Endothelial cell of umbilical vein (primary cell): ENCODE data around the gene RALA. TPM values are rescaled to one million over a fixed set of nuclear protein-coding genes. Genes with fewer than 3 reads are reported as not detected.

Experiments used
- BruUV-seq: library from RNA; stranded (reverse); fragments of 400-500 nt; replicated peaks from 2 replicates; lab custom pipeline; 2021; lab: Mats Ljungman, UMichigan
- CTCF ChIA-PET: fragments of 300-600, 350-600 bp; sonication (Branson Sonifier 250); formaldehyde crosslinking; loops from one replicate; lab custom pipeline; 2021; ENCODE audit warnings: antibody characterized with exemption, inconsistent platforms; lab: Charles Lee
- POLR2A ChIA-PET: fragments of 300-600, 350-600 bp; sonication (Branson Sonifier 250); formaldehyde crosslinking; loops from one replicate; lab custom pipeline; 2021; ENCODE audit warnings: antibody characterized with exemption, inconsistent platforms; lab: Charles Lee
- DNase-seq: peaks from one replicate; pipeline ENCODE4 v3.0.0-alpha.2; 2011; ENCODE audit warnings: low read depth, low spot score
- FAIRE-seq: peaks from 2 replicates; lab custom pipeline; 2011; peaks lifted over from hg19 to GRCh38; lab: Jason Lieb, UNC
- H2AFZ ChIP-seq: 2 replicates; pipeline ENCODE4 v1.6.0; 2012; ENCODE audit warnings: low read depth, low read length, control low read depth, inconsistent platforms
- H3K27ac ChIP-seq: 2 replicates; pipeline ENCODE4 v1.5.1; 2011; ENCODE audit warnings: low read depth, mild to moderate bottlenecking, control low read depth, low read length, moderate library complexity; ENCODE audit not compliant: insufficient read depth
- H3K27me3 ChIP-seq, 2 experiments: 2 replicates each; pipeline versions ENCODE4 v1.6.0 to v1.6.1; 2011; ENCODE audit warnings: low read length in 2 of 2, mixed read lengths in 1 of 2; ENCODE audit not compliant: control insufficient read depth in 2 of 2, insufficient read depth in 2 of 2
- H3K36me3 ChIP-seq, 2 experiments: 2 replicates in 1 of 2; 3 replicates in 1 of 2; pipeline ENCODE4 v1.5.1; 2011; ENCODE audit warnings: low read length in 2 of 2, mild to moderate bottlenecking in 1 of 2, moderate library complexity in 1 of 2; ENCODE audit not compliant: control insufficient read depth in 2 of 2, insufficient read depth in 2 of 2; ENCODE audit errors: extremely low read depth in 1 of 2
- H3K4me1 ChIP-seq: 3 replicates; pipeline ENCODE4 v1.5.1; 2011; ENCODE audit warnings: mild to moderate bottlenecking, low read length; ENCODE audit not compliant: control insufficient read depth, insufficient read depth; ENCODE audit errors: extremely low read depth
- H3K4me2 ChIP-seq: 2 replicates; pipeline ENCODE4 v1.6.1; 2011; ENCODE audit warnings: low read length, control low read depth, mixed read lengths; ENCODE audit not compliant: insufficient read depth
- H3K4me3 ChIP-seq, 3 experiments: fragments of 200-600 bp in 1 of 3; sonication (generic), shearing (Covaris generic) in 1 of 3; replicated peaks in 1 of 3; 2 replicates each; pipeline ENCODE4 v1.5.1; 2011 to 2016; ENCODE audit warnings: control low read depth in 3 of 3, low read length in 3 of 3, mild to moderate bottlenecking in 2 of 3, inconsistent platforms in 1 of 3, low read depth in 1 of 3, moderate library complexity in 1 of 3; ENCODE audit not compliant: insufficient read depth in 1 of 3
- H3K79me2 ChIP-seq: 2 replicates; pipeline ENCODE4 v1.6.0; 2012; ENCODE audit warnings: low read length, inconsistent platforms; ENCODE audit not compliant: control insufficient read depth, insufficient read depth
- H3K9ac ChIP-seq: replicated peaks from 2 replicates; pipeline ENCODE3; 2011; ENCODE audit warnings: low read length, control low read depth; ENCODE audit not compliant: insufficient read depth; ENCODE audit errors: extremely low read depth
- H3K9me1 ChIP-seq: replicated peaks from 3 replicates; pipeline ENCODE4 v1.6.0; 2011; ENCODE audit warnings: mild to moderate bottlenecking, low read length; ENCODE audit not compliant: control insufficient read depth, insufficient read depth; ENCODE audit errors: extremely low read depth
- H3K9me3 ChIP-seq: replicated peaks from 2 replicates; pipeline ENCODE4 v1.5.1; 2012; ENCODE audit warnings: low read length, inconsistent platforms; ENCODE audit not compliant: control insufficient read depth, insufficient read depth
- H4K20me1 ChIP-seq: replicated peaks from 2 replicates; pipeline ENCODE3; 2011; ENCODE audit warnings: mild to moderate bottlenecking, low read length; ENCODE audit not compliant: control insufficient read depth, insufficient read depth; ENCODE audit errors: extremely low read depth
- CTCF ChIP-seq, 2 donors: IDR thresholded peaks; 1 replicate in 1 of 2; 2 replicates in 1 of 2; pipeline ENCODE4 v1.5.1; 2011; ENCODE audit warnings: low read length in 2 of 2, mild to moderate bottlenecking in 2 of 2, moderate library complexity in 2 of 2, control low read depth in 1 of 2, inconsistent platforms in 1 of 2, low read depth in 1 of 2; ENCODE audit not compliant: insufficient read depth in 1 of 2; ENCODE audit errors: extremely low read depth in 1 of 2
- FOS ChIP-seq: IDR thresholded peaks from 2 replicates; pipeline ENCODE4 v1.6.1; 2011; ENCODE audit warnings: mild to moderate bottlenecking, low read length, moderate library complexity, borderline replicate concordance; ENCODE audit not compliant: insufficient read depth
- GATA2 ChIP-seq: IDR thresholded peaks from 2 replicates; pipeline ENCODE4 v1.7.0; 2011; ENCODE audit warnings: low read depth, mild to moderate bottlenecking, moderate library complexity, mixed read lengths, low read length; ENCODE audit not compliant: insufficient read length, insufficient read depth
- MYC ChIP-seq: IDR thresholded peaks from one replicate; pipeline ENCODE4 v1.6.1; 2011; ENCODE audit warnings: mild to moderate bottlenecking, low read depth, low read length
- POLR2A ChIP-seq: IDR thresholded peaks from 2 replicates; pipeline ENCODE4 v1.6.1; 2012; ENCODE audit warnings: low read depth, mild to moderate bottlenecking, control low read depth, low read length
- POLR2AphosphoS5 ChIP-seq: IDR thresholded peaks from 2 replicates; pipeline ENCODE4 v1.6.1; 2012; ENCODE audit warnings: low read depth, mild to moderate bottlenecking, control low read depth, low read length, moderate library complexity; ENCODE audit not compliant: insufficient read depth
- dilution Hi-C: fragments of 300-500 bp; cut with MboI; formaldehyde crosslinking; loops from one replicate; pipeline ENCODE4 v1.15.0; 2019; ENCODE audit warnings: low sequenced_read_pairs; ENCODE audit not compliant: extremely low pct_ligation_motif_present
- intact Hi-C: fragments of 100-400 bp; cut with micrococcal nuclease; formaldehyde crosslinking; loops from one replicate; pipeline ENCODE4 v1.10.0; 2022
- polyA plus RNA-seq, 4 experiments: library from polyadenylated mRNA; depleted of rRNA in 3 of 4; stranded (reverse) in 3 of 4; unstranded in 1 of 4; fragments of >200 nt; gene quantifications; 2 replicates each; pipeline versions ENCODE4 v1.2.1 to v1.2.3, GENCODE V29; 2011 to 2012; ENCODE audit warnings: missing spikeins in 1 of 4
- total RNA-seq: library from RNA; stranded (reverse); gene quantifications from 2 replicates; pipeline ENCODE4 v1.2.3, GENCODE V29; 2021
- TF ChIP-seq, protein P1 (sequence below): IDR thresholded peaks from 2 replicates; pipeline ENCODE4 v1.6.1; 2011; ENCODE audit not compliant: insufficient read depth, insufficient read length

RALA gene
- total and polyA plus RNA-seq, 2 donors (not counting 3 experiments of a cell fraction or from before 2014, with no cell fraction given): 91.1 to 191 TPM

- CTCF ChIA-PET: interaction anchor here (1.4 kb wide), 1 partner anchor 102 kb away, joined by 6 read pairs; no protein-coding TSS in a partner anchor
- Histone ChIP-seq H3K79me2 (peaks cover 87% of the 10 kb centered on the region), H3K27ac (no peak overlapping the region), H3K4me1 (peaks cover 56% of the 10 kb centered on the region), H3K36me3 (peaks cover under 1 to 3% of the 10 kb centered on the region in 2 experiments), H3K27me3 (no peaks in the 10 kb centered on the region), H3K4me3 (no peak overlapping the region), H3K9ac (no peak overlapping the region), H3K4me2 (no peak overlapping the region), H3K9me1 (no peaks in the 10 kb centered on the region), H2AFZ (no peak overlapping the region), H4K20me1 (peaks cover 16% of the 10 kb centered on the region), H3K9me3 (no peaks in the 10 kb centered on the region)
- FAIRE-seq (no peak), DNase-seq (no peak)
- intact Hi-C loops (loop anchor here (2.0 kb wide), 1 partner anchor 93 kb away; no protein-coding TSS in a partner anchor), dilution Hi-C loops (no loop called here)
- TF ChIP-seq FOS (no peak), MYC (no peak), GATA2 (no peak), POLR2AphosphoS5 (no peak), POLR2A (no peak), CTCF (IDR thresholded peaks at IDR 0.05; ENCODE audit: extremely low read depth in 1 of 2, insufficient read depth in 1 of 2, low read depth in 1 of 2, low read length in 2 of 2) (no peak)
- TF ChIP-seq, protein P1, sequence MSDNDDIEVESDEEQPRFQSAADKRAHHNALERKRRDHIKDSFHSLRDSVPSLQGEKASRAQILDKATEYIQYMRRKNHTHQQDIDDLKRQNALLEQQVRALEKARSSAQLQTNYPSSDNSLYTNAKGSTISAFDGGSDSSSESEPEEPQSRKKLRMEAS: no peak
- BruUV-seq: no TSS peak
- POLR2A ChIA-PET: no interaction called here
These were observed 58.6 kb downstream of the RALA start for GRCh38 chr7:39681887-39682441.
